HCT116 (cell line): ENCODE results near the gene DMRTA2. TPM values are rescaled to one million over a fixed set of nuclear protein-coding genes. Genes with fewer than 3 reads are reported as not detected.

Experiments used
- ATAC-seq: fragments of 200-7000 bp; cut with Tn5 transposase; 2 replicates; pipeline ENCODE4 v1.9.1; 2020; ENCODE audit warnings: mild to moderate bottlenecking, moderate library complexity
- BruUV-seq: library from RNA; stranded (reverse); fragments of 400-500 nt; replicated peaks from 2 replicates; lab custom pipeline; 2021; lab: Mats Ljungman, UMichigan
- CTCF ChIA-PET: fragments of 300-600 bp; sonication (Branson Sonifier 250); formaldehyde crosslinking; loops from one replicate; lab custom pipeline; 2021; ENCODE audit warnings: antibody characterized with exemption; lab: Charles Lee
- POLR2A ChIA-PET: fragments of 300-600, 350-600 bp; sonication (Branson Sonifier 250); formaldehyde crosslinking; loops from one replicate; lab custom pipeline; 2021; ENCODE audit warnings: antibody characterized with exemption; lab: Charles Lee
- RAD21 ChIA-PET, 2 experiments: fragments of 300-600 bp; sonication (Branson Sonifier 250); formaldehyde crosslinking; loops; one replicate each; lab custom pipeline; 2023; ENCODE audit warnings: low total read pairs in 2 of 2; ENCODE audit not compliant: uncharacterized antibody in 2 of 2, unreplicated experiment in 2 of 2, low non-redundant PET in 1 of 2; lab: Charles Lee
- DNase-seq: peaks from one replicate; pipeline ENCODE4 v3.0.0-alpha.2; 2010; ENCODE audit warnings: low read depth, low spot score
- H2AFZ ChIP-seq: fragments of 200-600 bp; shearing (Covaris generic), sonication (generic); 2 replicates; pipeline ENCODE4 v1.6.1; 2017; ENCODE audit warnings: low read depth, mixed run types, mixed read lengths, antibody characterized with exemption, low read length; ENCODE audit not compliant: poor library complexity, severe bottlenecking
- H3K27ac ChIP-seq: 2 replicates; pipeline ENCODE4 v1.5.1; 2012; ENCODE audit warnings: low read depth, low read length
- H3K27me3 ChIP-seq: fragments of 200-600 bp; sonication (generic); 2 replicates; pipeline ENCODE4 v1.6.1; 2016; ENCODE audit warnings: mixed run types, low read length, mixed read lengths; ENCODE audit not compliant: insufficient read depth
- H3K36me3 ChIP-seq, 2 experiments: fragments of 200-500 bp in 1 of 2; fragments of 200-600 bp in 1 of 2; sonication (Bioruptor generic) in 1 of 2; sonication (generic) in 1 of 2; 2 replicates each; pipeline versions ENCODE4 v1.5.1 to v1.6.1; 2014 to 2016; ENCODE audit warnings: low read length in 2 of 2, inconsistent platforms in 1 of 2, mixed read lengths in 1 of 2, mixed run types in 1 of 2; ENCODE audit not compliant: insufficient read depth in 2 of 2, control insufficient read depth in 1 of 2
- H3K4me1 ChIP-seq, 2 experiments: fragments of 200-600 bp in 1 of 2; sonication (generic) in 1 of 2; 2 replicates each; pipeline versions ENCODE4 v1.5.1 to v1.6.1; 2012 to 2017; ENCODE audit warnings: low read length in 2 of 2, inconsistent platforms in 1 of 2, mild to moderate bottlenecking in 1 of 2, mixed read lengths in 1 of 2, mixed run types in 1 of 2, moderate library complexity in 1 of 2; ENCODE audit not compliant: insufficient read depth in 2 of 2, control insufficient read depth in 1 of 2
- H3K4me2 ChIP-seq: fragments of 200-600 bp; sonication (generic); 2 replicates; pipeline ENCODE4 v1.6.1; 2017; ENCODE audit warnings: mixed run types, low read length, mixed read lengths
- H3K4me3 ChIP-seq, 2 experiments: fragments of 200-600 bp in 1 of 2; sonication (generic) in 1 of 2; replicated peaks in 1 of 2; 2 replicates each; pipeline ENCODE4 v1.5.1; 2011 to 2016; ENCODE audit warnings: low read length in 2 of 2, control low read depth in 1 of 2, low read depth in 1 of 2, mild to moderate bottlenecking in 1 of 2, mixed read lengths in 1 of 2, mixed run types in 1 of 2
- H3K79me2 ChIP-seq: fragments of 200-600 bp; sonication (generic); 2 replicates; pipeline ENCODE4 v1.6.1; 2017; ENCODE audit warnings: mild to moderate bottlenecking, mixed run types, low read length, moderate library complexity, mixed read lengths; ENCODE audit not compliant: insufficient read depth
- H3K9ac ChIP-seq: fragments of 200-600 bp; sonication (generic); 2 replicates; pipeline ENCODE4 v1.6.1; 2016; ENCODE audit warnings: low read length, mixed read lengths
- H3K9me2 ChIP-seq: fragments of 200-600 bp; sonication (generic), shearing (Covaris generic); 2 replicates; pipeline ENCODE4 v1.6.1; 2017; ENCODE audit warnings: mixed run types, mild to moderate bottlenecking, moderate library complexity; ENCODE audit not compliant: insufficient read depth
- H3K9me3 ChIP-seq, 2 experiments: fragments of 200-500 bp in 1 of 2; fragments of 200-600 bp in 1 of 2; sonication (Bioruptor generic) in 1 of 2; sonication (generic) in 1 of 2; 2 replicates each; pipeline ENCODE4 v1.6.1; 2014 to 2017; ENCODE audit warnings: low read length in 2 of 2, mixed read lengths in 2 of 2, inconsistent platforms in 1 of 2, low read depth in 1 of 2, mild to moderate bottlenecking in 1 of 2, mixed run types in 1 of 2, moderate library complexity in 1 of 2; ENCODE audit not compliant: control insufficient read depth in 1 of 2, insufficient read depth in 1 of 2
- H4K20me1 ChIP-seq: fragments of 200-600 bp; sonication (generic), shearing (Covaris generic); 2 replicates; pipeline ENCODE4 v1.6.1; 2017; ENCODE audit warnings: mixed run types, mild to moderate bottlenecking, moderate library complexity; ENCODE audit not compliant: insufficient read depth
- CEBPB ChIP-seq: IDR thresholded peaks from 2 replicates; pipeline ENCODE4 v1.6.1; 2012; ENCODE audit warnings: low read depth
- EGR1 ChIP-seq: IDR thresholded peaks from 2 replicates; pipeline ENCODE4 v1.6.1; 2012; ENCODE audit warnings: low read depth
- ELF1 ChIP-seq: IDR thresholded peaks from 2 replicates; pipeline ENCODE4 v1.6.1; 2012; ENCODE audit warnings: low read depth, borderline replicate concordance
- EZH2phosphoT487 ChIP-seq: fragments of 200-600 bp; IDR thresholded peaks from 2 replicates; pipeline ENCODE4 v1.6.1; 2018; ENCODE audit warnings: antibody characterized with exemption, borderline replicate concordance
- FOSL1 ChIP-seq: IDR thresholded peaks from 2 replicates; pipeline ENCODE4 v1.6.1; 2012; ENCODE audit warnings: low read depth
- MAX ChIP-seq: IDR thresholded peaks from 2 replicates; pipeline ENCODE4 v1.6.1; 2012
- RAD21 ChIP-seq: IDR thresholded peaks from 2 replicates; pipeline ENCODE4 v1.6.1; 2012; ENCODE audit warnings: low read depth, mild to moderate bottlenecking
- SIN3A ChIP-seq: IDR thresholded peaks from 2 replicates; pipeline ENCODE4 v1.6.1; 2012; ENCODE audit warnings: low read depth
- SP1 ChIP-seq: IDR thresholded peaks from 2 replicates; pipeline ENCODE4 v1.6.1; 2012; ENCODE audit warnings: low read depth
- TCF7L2 ChIP-seq: IDR thresholded peaks from 2 replicates; pipeline ENCODE4 v1.7.0; 2011; ENCODE audit warnings: borderline replicate concordance, inconsistent platforms; ENCODE audit not compliant: insufficient read depth, insufficient read length; ENCODE audit errors: extremely low read depth
- YY1 ChIP-seq: IDR thresholded peaks from 2 replicates; pipeline ENCODE4 v1.6.1; 2011; ENCODE audit warnings: low read length, low read depth, moderate library complexity, mild to moderate bottlenecking; ENCODE audit not compliant: insufficient replicate concordance; ENCODE audit errors: extremely low read depth
- intact Hi-C: fragments of 100-400 bp; cut with micrococcal nuclease; formaldehyde crosslinking; loops from 2 replicates; pipeline ENCODE4 v1.10.0; 2022
- total RNA-seq: library from RNA; stranded (reverse); gene quantifications from one replicate; pipeline ENCODE4 v1.2.1, GENCODE V29; 2021; ENCODE audit not compliant: unreplicated experiment

Gene DMRTA2
- total RNA-seq, 1 experiment from 2014 or later, result not detected

- Histone ChIP-seq H3K4me2 (no peak overlapping the region), H4K20me1 (no peaks in the 10 kb centered on the region), H3K27me3 (no peaks in the 10 kb centered on the region), H3K4me3 (no peak overlapping the region), H3K9me2 (no peaks in the 10 kb centered on the region), H2AFZ (no peak overlapping the region), H3K27ac (no peak overlapping the region), H3K79me2 (no peaks in the 10 kb centered on the region), H3K9ac (no peak overlapping the region), H3K4me1 (no peaks in the 10 kb centered on the region), H3K9me3 (no peaks in the 10 kb centered on the region), H3K36me3 (no peaks in the 10 kb centered on the region)
- DNase-seq (no peak), ATAC-seq (no peak)
- ChIA-PET CTCF (no interaction called here), RAD21 (no interaction called here), POLR2A (no interaction called here)
- no TSS peak for BruUV-seq
- TF ChIP-seq YY1 (no peak), FOSL1 (no peak), CEBPB (no peak), SIN3A (no peak), ELF1 (no peak), EZH2phosphoT487 (no peak), MAX (no peak), EGR1 (no peak), RAD21 (no peak), TCF7L2 (no peak), SP1 (no peak)
- intact Hi-C loops, result no loop called here
Measured at GRCh38 chr1:50417507-50417906, 5.7 kb downstream of the DMRTA2 start.
